Measurements from ENCODE around the gene PGM2L1.

DNA sequence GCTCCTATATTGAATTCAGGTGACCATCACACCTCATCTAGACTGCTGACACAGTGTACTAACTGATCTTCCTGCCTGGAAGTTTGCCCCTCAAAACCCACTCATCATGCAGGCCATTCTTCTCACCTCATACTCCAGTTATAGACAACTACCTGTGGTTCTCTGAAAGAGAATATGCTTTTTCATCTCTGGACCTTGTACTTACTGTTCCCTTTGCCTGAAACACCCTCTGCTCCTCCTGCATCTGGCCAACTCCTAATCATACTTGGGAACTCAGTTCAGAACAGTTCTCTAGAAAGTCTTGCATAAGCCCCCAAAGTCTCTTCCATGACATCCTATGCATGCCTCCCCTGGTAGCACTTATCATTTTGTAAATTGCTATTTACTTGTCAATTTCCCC, 58.6 kb downstream of the PGM2L1 start:
- TF ChIP-seq, protein P1, sequence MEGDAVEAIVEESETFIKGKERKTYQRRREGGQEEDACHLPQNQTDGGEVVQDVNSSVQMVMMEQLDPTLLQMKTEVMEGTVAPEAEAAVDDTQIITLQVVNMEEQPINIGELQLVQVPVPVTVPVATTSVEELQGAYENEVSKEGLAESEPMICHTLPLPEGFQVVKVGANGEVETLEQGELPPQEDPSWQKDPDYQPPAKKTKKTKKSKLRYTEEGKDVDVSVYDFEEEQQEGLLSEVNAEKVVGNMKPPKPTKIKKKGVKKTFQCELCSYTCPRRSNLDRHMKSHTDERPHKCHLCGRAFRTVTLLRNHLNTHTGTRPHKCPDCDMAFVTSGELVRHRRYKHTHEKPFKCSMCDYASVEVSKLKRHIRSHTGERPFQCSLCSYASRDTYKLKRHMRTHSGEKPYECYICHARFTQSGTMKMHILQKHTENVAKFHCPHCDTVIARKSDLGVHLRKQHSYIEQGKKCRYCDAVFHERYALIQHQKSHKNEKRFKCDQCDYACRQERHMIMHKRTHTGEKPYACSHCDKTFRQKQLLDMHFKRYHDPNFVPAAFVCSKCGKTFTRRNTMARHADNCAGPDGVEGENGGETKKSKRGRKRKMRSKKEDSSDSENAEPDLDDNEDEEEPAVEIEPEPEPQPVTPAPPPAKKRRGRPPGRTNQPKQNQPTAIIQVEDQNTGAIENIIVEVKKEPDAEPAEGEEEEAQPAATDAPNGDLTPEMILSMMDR (IDR thresholded peaks at IDR 0.05; ENCODE audit: low read length): no peak
- TF ChIP-seq EZH2phosphoT487 (IDR thresholded peaks at IDR 0.05; ENCODE audit: low read length): no peak
